Measurements from ENCODE around the gene QSOX2. TPM values are rescaled to one million over a fixed set of nuclear protein-coding genes. Genes with fewer than 3 reads are reported as not detected.

The QSOX2 gene
- total RNA-seq, 1 experiment from 2014 or later: 11.3 TPM

DNA sequence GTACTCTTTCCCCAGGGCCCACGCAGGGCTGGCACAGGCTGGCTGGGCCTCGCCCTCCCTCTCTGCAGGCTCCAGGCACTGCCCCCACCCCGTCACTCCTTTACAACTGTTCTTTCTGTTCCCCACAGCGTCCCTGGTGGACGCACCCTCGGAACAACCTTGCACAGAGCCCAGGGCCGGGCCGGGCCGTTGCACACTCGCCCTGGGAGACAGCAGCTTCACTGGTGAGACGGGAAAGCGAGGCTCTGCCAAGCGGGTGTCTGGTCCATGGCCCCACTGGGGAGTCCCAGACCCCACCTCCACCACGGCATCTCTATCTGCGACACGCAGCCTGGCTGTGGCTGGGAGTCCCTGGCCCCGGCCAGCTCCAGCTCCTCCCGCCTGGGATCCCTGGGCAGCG, 18.4 kb upstream of the QSOX2 start:
- Histone ChIP-seq H3K27me3 (ENCODE audit: low read length) (no peaks in the 10 kb centered on the region), H3K4me2 (ENCODE audit: low read depth, low read length, poor library complexity, severe bottlenecking) (no peak overlapping the region), H3K36me3 (ENCODE audit: insufficient read depth, low read length) (no peaks in the 10 kb centered on the region), H2AFZ (ENCODE audit: low read length) (no peak overlapping the region), H3K9ac (ENCODE audit: low read length) (no peak overlapping the region), H3K4me1 (ENCODE audit: low read length) (peaks cover 10% of the 10 kb centered on the region), H3K9me2 (replicated peaks; ENCODE audit: insufficient read depth, low read length) (no peaks in the 10 kb centered on the region), H3K9me3 (ENCODE audit: low read length) (no peaks in the 10 kb centered on the region), H3K79me2 (ENCODE audit: low read length) (no peaks in the 10 kb centered on the region), H3K27ac (ENCODE audit: low read length) (no peak overlapping the region), H4K20me1 (ENCODE audit: insufficient read depth, low read depth, low read length) (no peaks in the 10 kb centered on the region), H3K4me3 (ENCODE audit: low read length) (no peak overlapping the region)
- peak; percentile 61 for DNase-seq

DNA sequence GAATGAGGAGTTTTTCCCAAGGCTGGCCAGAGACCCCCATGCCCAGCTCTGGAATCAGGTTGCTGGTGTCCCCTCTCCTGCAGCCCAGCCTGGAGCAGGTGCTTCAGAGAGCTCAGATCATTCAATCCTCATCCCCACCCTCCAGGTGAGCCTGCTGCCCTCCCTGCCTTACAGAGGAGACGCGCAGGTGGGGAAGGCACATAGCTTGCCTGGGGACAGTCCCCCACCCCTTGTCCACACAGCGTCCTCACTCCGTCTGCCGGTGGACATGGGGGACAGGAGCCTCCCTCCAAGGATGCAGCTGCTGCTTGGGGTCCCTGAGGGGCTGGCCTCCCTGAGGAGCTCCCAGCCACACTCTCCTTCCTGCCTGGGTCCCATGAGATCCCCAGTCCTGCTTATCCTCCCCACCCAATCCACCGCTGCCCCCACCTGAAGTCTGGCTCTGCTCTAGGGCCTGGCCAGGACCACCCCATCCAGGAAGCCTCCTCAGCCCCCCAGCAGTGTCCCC, 17.1 kb upstream of the QSOX2 start:
- Histone ChIP-seq H3K27me3 (ENCODE audit: low read length) (no peaks in the 10 kb centered on the region), H2AFZ (ENCODE audit: low read length) (no peak overlapping the region), H4K20me1 (ENCODE audit: insufficient read depth, low read depth, low read length) (no peaks in the 10 kb centered on the region), H3K4me2 (ENCODE audit: low read depth, low read length, poor library complexity, severe bottlenecking) (no peak overlapping the region), H3K36me3 (ENCODE audit: insufficient read depth, low read length) (no peaks in the 10 kb centered on the region), H3K4me1 (ENCODE audit: low read length) (peaks cover 9% of the 10 kb centered on the region), H3K9me3 (ENCODE audit: low read length) (no peaks in the 10 kb centered on the region), H3K9me2 (replicated peaks; ENCODE audit: insufficient read depth, low read length) (no peaks in the 10 kb centered on the region), H3K9ac (ENCODE audit: low read length) (no peak overlapping the region), H3K4me3 (ENCODE audit: low read length) (no peak overlapping the region), H3K27ac (ENCODE audit: low read length) (no peak overlapping the region), H3K79me2 (ENCODE audit: low read length) (no peaks in the 10 kb centered on the region)
- DNase-seq: no peak

DNA sequence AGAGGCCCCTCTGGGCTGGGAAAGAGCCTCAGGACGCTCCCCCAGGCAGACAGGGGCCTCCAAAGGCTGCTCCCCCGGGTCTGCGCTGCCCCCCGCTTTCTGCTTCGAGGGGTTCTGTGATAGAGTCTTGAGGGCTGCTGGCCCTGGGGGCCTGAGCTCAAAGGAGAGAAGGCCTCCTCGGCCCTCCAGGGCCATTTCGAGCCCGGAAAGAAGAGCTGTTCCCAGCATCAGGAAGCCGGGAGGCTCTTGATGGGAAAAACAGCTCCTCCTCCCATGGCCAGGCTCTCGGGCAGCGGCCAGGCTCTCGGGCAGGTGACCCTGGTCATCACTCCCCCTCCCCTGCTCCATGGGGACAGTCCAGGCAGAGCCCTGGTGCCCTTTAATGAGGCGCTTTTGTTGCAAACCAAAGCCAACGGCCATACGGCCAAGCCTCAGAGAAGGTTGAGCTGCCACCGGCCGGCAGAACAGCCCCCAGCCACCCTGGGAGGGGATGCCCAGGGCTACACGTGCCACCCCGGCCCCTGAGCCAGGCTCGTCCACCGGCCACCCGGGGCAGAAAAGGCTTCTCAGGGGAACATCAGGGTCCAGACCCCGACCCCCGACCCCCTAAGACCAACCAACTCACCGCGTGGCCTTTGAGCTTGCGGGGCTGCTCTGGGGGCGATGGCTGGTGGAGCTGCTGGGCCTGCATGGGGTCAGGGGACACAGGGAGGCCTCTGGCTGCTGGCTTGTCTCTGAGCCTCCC, 16.2 kb upstream of the QSOX2 start:
- H3K79me2 ChIP-seq (ENCODE audit: low read length): no peaks in the 10 kb centered on the region
- H3K9ac ChIP-seq (ENCODE audit: low read length): no peak overlapping the region
- H4K20me1 ChIP-seq (ENCODE audit: insufficient read depth, low read depth, low read length): no peaks in the 10 kb centered on the region
- no peaks in the 10 kb centered on the region for H3K9me2 ChIP-seq (replicated peaks; ENCODE audit: insufficient read depth, low read length)
- no peaks in the 10 kb centered on the region for H3K27me3 ChIP-seq (ENCODE audit: low read length)
- no peaks in the 10 kb centered on the region for H3K9me3 ChIP-seq (ENCODE audit: low read length)
- H3K4me1 ChIP-seq (ENCODE audit: low read length): peaks cover 5% of the 10 kb centered on the region
- H3K4me2 ChIP-seq (ENCODE audit: low read depth, low read length, poor library complexity, severe bottlenecking): no peak overlapping the region
- H3K27ac ChIP-seq (ENCODE audit: low read length): no peak overlapping the region
- DNase-seq: no peak
- no peaks in the 10 kb centered on the region for H3K36me3 ChIP-seq (ENCODE audit: insufficient read depth, low read length)
- H3K4me3 ChIP-seq (ENCODE audit: low read length): no peak overlapping the region
- H2AFZ ChIP-seq (ENCODE audit: low read length): no peak overlapping the region

DNA sequence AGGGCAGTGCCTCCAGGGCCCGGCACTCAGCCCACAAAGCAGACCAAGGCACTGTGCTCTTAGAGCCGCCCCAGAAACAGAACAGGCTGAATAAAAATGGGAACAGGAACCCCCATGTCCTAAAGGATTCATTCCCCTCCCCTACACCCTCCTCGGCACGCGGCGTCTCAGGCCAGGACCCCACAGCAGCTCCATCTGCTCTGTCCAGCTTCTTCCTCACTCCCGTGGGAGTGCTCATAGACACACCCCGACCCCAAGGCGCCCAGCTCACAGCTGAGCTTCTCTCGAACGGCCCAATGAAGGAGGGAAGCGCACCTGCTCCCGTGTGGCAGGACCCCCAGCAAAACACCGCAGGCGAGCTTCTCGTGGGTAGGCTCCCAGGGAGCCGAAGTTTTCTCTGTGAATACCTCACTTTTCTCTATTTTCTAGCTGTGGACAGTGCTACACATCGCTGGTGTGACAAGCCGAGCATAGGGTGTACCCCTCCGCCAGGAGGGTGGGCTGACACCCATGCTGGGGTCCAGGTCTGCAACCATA, 15.4 kb upstream of the QSOX2 start:
- no peak overlapping the region for H3K4me2 ChIP-seq (ENCODE audit: low read depth, low read length, poor library complexity, severe bottlenecking)

DNA sequence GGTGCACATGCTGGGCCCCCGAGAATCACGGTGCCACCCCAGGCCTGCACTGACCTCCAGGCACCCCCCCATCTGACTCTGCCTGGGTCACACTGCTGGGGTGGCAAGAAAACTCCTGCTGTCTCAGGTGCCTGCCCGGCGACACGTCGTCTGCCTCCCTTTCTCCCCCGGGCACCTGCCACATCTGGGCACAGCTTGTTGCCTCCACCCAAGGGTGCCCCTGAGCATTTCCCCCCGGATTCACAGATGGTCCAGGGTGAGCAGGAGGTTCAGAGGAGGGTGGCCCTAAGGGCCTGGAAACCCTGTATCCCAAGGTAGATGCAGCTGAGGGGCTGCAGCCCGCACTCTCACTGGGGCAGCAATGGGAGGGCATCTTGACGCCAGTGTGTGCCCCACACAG, 14.9 kb upstream of the QSOX2 start:
- no peak for DNase-seq
- Histone ChIP-seq H3K4me1 (ENCODE audit: low read length) (peaks cover 5% of the 10 kb centered on the region), H3K9me2 (replicated peaks; ENCODE audit: insufficient read depth, low read length) (no peaks in the 10 kb centered on the region), H3K9me3 (ENCODE audit: low read length) (no peaks in the 10 kb centered on the region), H3K79me2 (ENCODE audit: low read length) (no peaks in the 10 kb centered on the region), H3K36me3 (ENCODE audit: insufficient read depth, low read length) (no peaks in the 10 kb centered on the region), H3K9ac (ENCODE audit: low read length) (no peak overlapping the region), H3K4me3 (ENCODE audit: low read length) (no peak overlapping the region), H2AFZ (ENCODE audit: low read length) (no peak overlapping the region), H3K4me2 (ENCODE audit: low read depth, low read length, poor library complexity, severe bottlenecking) (no peak overlapping the region), H4K20me1 (ENCODE audit: insufficient read depth, low read depth, low read length) (no peaks in the 10 kb centered on the region), H3K27me3 (ENCODE audit: low read length) (no peaks in the 10 kb centered on the region), H3K27ac (ENCODE audit: low read length) (no peak overlapping the region)

More for the DNA sequence above, 15.4 kb upstream of the QSOX2 start:
- Histone ChIP-seq H3K36me3 (ENCODE audit: insufficient read depth, low read length) (no peaks in the 10 kb centered on the region), H4K20me1 (ENCODE audit: insufficient read depth, low read depth, low read length) (no peaks in the 10 kb centered on the region), H2AFZ (ENCODE audit: low read length) (no peak overlapping the region), H3K4me1 (ENCODE audit: low read length) (peaks cover 5% of the 10 kb centered on the region), H3K79me2 (ENCODE audit: low read length) (no peaks in the 10 kb centered on the region), H3K27ac (ENCODE audit: low read length) (no peak overlapping the region), H3K9ac (ENCODE audit: low read length) (no peak overlapping the region), H3K9me3 (ENCODE audit: low read length) (no peaks in the 10 kb centered on the region), H3K4me3 (ENCODE audit: low read length) (no peak overlapping the region), H3K27me3 (ENCODE audit: low read length) (no peaks in the 10 kb centered on the region), H3K9me2 (replicated peaks; ENCODE audit: insufficient read depth, low read length) (no peaks in the 10 kb centered on the region)
- no peak for DNase-seq

DNA sequence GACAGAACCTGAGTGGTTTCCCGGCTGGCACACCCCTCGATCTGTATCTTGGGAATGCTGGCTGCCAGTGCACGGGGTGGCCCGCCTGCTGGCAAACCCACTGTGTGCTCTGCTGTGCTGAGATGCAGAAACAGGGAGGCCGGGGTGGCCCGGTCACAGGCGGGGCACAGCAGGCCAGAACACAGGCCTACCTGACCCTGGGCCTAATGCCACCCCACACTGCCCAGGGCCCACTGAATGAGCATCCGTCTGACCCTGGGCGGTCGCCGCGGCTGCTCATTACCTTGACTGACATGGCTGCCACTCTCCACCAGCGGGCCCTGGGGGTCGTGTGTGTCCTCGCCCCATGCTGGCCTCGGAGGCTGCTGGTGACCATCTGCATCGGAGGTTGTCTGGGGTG, 14.2 kb upstream of the QSOX2 start:
- no peak overlapping the region for H3K9ac ChIP-seq (ENCODE audit: low read length)
- H3K4me1 ChIP-seq (ENCODE audit: low read length): peaks cover 5% of the 10 kb centered on the region
- H3K9me2 ChIP-seq (replicated peaks; ENCODE audit: insufficient read depth, low read length): no peaks in the 10 kb centered on the region
- H3K4me3 ChIP-seq (ENCODE audit: low read length): no peak overlapping the region
- no peaks in the 10 kb centered on the region for H3K36me3 ChIP-seq (ENCODE audit: insufficient read depth, low read length)
- no peak overlapping the region for H3K4me2 ChIP-seq (ENCODE audit: low read depth, low read length, poor library complexity, severe bottlenecking)
- no peaks in the 10 kb centered on the region for H3K79me2 ChIP-seq (ENCODE audit: low read length)
- H4K20me1 ChIP-seq (ENCODE audit: insufficient read depth, low read depth, low read length): no peaks in the 10 kb centered on the region
- DNase-seq: no peak
- no peak overlapping the region for H3K27ac ChIP-seq (ENCODE audit: low read length)
- H3K9me3 ChIP-seq (ENCODE audit: low read length): no peaks in the 10 kb centered on the region
- H2AFZ ChIP-seq (ENCODE audit: low read length): no peak overlapping the region
- H3K27me3 ChIP-seq (ENCODE audit: low read length): no peaks in the 10 kb centered on the region

DNA sequence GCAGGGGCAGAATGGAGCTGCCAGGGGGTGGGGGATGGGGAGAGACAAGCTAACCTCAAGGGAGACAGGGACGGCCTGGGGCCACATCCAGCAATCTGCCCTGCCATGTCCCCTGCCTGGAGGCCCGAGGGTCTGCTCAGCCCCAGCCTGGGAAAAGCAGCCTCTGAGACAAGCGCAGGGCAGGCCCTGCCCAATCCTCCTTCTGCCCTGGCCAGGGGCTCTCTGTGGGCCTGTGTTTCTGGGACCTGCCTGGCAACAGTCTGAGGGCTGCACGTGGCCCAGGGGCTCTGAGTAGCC, 13.9 kb upstream of the QSOX2 start:
- H3K27ac ChIP-seq (ENCODE audit: low read length): no peak overlapping the region

DNA sequence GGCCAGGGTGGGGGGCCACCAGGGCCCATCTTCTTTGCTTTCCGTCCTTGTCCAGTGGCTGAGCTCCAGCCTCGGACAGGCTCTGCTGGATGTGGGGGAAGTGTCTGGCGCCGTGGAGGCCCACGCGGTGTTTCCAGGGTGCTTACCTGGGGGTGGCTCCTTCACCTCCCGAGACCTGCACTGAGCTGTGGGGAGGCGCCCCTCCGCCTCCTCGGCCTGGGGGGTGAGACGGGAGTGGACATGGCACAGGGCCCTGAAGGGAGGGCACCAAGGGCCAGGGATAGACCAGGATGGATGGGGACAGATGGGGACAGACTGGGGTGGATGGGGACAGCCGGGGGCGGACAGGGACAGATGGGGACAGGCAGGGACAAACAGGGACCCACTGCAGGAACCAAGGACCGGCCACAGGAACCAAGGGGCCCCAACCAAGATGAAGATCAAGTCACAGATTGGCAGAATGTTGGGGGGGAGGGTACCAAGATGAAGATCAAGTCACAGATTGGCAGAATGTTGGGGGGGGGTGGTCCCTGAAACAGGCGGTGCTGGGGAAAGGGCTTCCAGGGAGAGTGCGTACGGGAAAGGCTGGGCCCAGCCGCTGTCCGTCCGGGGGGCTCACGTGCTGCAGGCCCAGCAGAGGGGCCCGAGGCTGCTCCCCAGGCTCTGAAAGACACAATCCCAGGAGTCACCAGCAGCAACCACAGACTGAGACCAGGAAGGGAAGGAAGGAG, 13.3 kb upstream of the QSOX2 start:
- H3K36me3 ChIP-seq (ENCODE audit: insufficient read depth, low read length): no peaks in the 10 kb centered on the region
- no peak for DNase-seq
- no peaks in the 10 kb centered on the region for H3K9me2 ChIP-seq (replicated peaks; ENCODE audit: insufficient read depth, low read length)
- H3K79me2 ChIP-seq (ENCODE audit: low read length): no peaks in the 10 kb centered on the region
- H3K4me3 ChIP-seq (ENCODE audit: low read length): no peak overlapping the region
- H3K27me3 ChIP-seq (ENCODE audit: low read length): no peaks in the 10 kb centered on the region
- H3K9me3 ChIP-seq (ENCODE audit: low read length): no peaks in the 10 kb centered on the region
- H4K20me1 ChIP-seq (ENCODE audit: insufficient read depth, low read depth, low read length): no peaks in the 10 kb centered on the region
- H3K9ac ChIP-seq (ENCODE audit: low read length): no peak overlapping the region
- peaks cover 5% of the 10 kb centered on the region for H3K4me1 ChIP-seq (ENCODE audit: low read length)
- H3K27ac ChIP-seq (ENCODE audit: low read length): no peak overlapping the region
- no peak overlapping the region for H2AFZ ChIP-seq (ENCODE audit: low read length)
- no peak overlapping the region for H3K4me2 ChIP-seq (ENCODE audit: low read depth, low read length, poor library complexity, severe bottlenecking)

More for the DNA sequence above, 13.9 kb upstream of the QSOX2 start:
- DNase-seq: no peak
- H3K27me3 ChIP-seq (ENCODE audit: low read length): no peaks in the 10 kb centered on the region
- no peaks in the 10 kb centered on the region for H3K9me2 ChIP-seq (replicated peaks; ENCODE audit: insufficient read depth, low read length)
- no peak overlapping the region for H3K4me2 ChIP-seq (ENCODE audit: low read depth, low read length, poor library complexity, severe bottlenecking)
- H3K36me3 ChIP-seq (ENCODE audit: insufficient read depth, low read length): no peaks in the 10 kb centered on the region
- no peak overlapping the region for H2AFZ ChIP-seq (ENCODE audit: low read length)
- no peak overlapping the region for H3K9ac ChIP-seq (ENCODE audit: low read length)
- H3K79me2 ChIP-seq (ENCODE audit: low read length): no peaks in the 10 kb centered on the region
- no peak overlapping the region for H3K4me3 ChIP-seq (ENCODE audit: low read length)
- H4K20me1 ChIP-seq (ENCODE audit: insufficient read depth, low read depth, low read length): no peaks in the 10 kb centered on the region
- peaks cover 5% of the 10 kb centered on the region for H3K4me1 ChIP-seq (ENCODE audit: low read length)
- H3K9me3 ChIP-seq (ENCODE audit: low read length): no peaks in the 10 kb centered on the region
